IPS-NIHi11 (cell line): Measurements from ENCODE around the gene HTRA2.
A peak's percentile ranks its signal among the peaks of the same experiment; 100 is the strongest.
"Not testable (repeated sequence)": the region's sequence is repeated elsewhere in the genome, so short reads cannot be mapped to it uniquely, and the experiment has no call there.

Source experiments
- DNase-seq: peaks from one replicate; pipeline ENCODE4 v3.0.0; 2012; ENCODE audit warnings: mixed read lengths, low spot score

Gene HTRA2

GRCh38 chr2:74542978-74543377 is 13.2 kb downstream of the HTRA2 start:
- no peak for DNase-seq

DNA sequence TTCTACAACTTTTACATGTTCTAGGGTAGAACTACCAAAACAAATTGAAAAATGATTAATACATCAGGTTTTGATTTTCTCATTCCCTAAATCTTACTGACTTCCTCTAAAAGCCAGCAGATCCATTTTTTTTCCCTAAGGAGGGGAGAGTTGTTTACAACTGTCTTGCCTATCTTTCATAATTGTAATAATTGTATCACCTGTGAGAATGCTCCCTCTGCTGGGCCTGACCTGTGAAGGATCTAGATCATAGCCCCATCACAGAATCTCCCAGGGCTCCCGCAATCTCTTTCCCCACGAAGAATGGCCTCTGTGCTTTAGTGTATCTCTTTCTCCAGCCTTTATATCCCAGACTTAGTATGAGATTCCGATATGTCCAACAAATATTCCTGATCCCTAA is 14.9 kb downstream of the HTRA2 start:
- no peak for DNase-seq

DNA sequence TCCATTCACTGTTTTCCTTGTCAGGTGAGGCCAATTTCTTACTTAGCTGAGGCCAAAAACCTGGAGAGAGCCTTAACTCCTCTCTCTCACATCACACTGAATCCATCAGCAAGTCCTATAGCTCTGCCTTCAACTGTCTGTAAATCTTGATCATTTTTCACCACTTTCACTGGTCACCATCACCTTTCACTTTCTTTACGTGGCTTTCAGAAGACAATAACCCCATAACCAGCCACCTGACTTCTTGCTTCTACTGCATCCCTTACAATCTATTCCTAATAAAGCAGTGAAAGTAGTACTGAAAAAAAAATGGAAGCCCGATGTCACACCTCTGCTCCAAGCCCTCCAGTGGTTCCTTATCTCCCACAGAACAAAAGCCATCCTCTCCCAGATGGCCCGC is 16.3 kb downstream of the HTRA2 start:
- DNase-seq, result no peak

DNA sequence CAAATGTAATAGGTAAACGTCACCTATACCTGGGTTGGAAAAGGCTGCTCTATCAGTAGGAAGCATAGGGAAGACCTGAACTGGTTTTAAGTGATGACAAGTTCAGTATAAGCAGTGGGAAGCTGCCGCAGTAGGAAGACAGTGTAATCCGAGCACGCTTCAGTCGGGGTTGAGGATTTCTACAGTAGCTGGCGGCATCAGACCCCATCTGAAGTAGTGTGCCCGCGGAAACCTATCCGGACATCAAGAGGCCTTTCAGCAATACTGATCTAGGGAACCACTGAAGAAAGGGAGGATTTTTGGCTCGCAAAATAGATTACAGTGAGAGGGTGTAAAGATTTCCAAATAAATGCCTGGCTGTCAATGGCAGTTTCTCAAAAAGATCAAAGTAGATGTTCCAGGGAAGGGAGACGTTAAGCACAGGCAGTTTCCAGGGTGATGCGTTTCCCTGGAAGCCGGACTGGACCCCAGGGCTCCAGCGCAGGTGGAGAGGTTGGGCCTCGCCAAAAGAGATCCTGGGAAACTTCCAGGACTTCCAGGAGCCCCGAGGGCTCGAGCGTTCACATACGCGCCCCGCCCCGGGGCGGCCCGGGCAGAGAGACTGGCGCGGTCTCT is 18.7 kb downstream of the HTRA2 start:
- no peak for DNase-seq

DNA sequence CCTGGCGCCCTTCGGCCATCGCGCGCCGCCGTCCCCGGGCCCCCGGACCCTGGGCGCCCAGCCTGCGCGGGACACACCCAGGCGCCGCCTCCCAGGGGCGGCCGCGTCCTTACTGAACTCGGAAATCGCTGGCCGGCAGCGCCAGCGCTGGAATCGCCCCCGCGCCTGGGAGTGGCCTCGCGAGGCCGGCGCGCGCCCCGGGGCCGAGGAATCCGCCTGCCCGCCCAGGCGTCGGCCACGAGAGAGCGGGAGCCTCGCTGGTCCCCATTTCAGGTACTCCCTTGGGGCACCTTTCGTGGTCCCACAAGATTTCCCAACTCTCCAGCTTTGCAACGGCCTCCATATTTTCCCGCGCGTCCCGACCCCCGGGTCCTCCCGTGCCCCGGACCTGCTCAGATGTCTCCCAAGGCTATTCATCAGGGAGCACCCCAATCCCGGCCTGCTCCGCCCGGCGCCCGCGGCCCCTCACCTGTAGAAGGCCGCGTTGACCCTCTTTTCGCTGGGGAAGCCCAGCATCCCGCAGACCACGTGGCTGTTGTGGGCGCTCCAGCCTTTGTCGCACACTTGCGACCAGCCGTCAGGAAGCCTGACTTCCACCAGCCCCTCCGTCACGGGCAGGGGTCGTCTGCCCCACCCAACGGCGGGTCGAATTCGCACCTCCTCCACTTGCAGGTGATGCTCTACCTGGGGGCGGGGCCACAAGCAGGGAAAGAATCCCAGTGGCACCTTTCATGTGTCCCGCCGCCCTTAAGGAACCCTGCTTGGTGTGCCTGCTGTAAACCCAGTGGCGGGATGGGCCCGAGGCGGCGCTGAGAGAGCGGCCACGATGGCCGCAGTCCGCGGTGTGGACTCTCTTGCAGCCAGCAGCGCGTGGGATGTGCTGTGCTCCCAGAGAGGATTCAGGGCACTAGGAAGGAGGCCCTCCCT is 19.4 kb downstream of the HTRA2 start:
- DNase-seq, result peak; percentile 84

DNA sequence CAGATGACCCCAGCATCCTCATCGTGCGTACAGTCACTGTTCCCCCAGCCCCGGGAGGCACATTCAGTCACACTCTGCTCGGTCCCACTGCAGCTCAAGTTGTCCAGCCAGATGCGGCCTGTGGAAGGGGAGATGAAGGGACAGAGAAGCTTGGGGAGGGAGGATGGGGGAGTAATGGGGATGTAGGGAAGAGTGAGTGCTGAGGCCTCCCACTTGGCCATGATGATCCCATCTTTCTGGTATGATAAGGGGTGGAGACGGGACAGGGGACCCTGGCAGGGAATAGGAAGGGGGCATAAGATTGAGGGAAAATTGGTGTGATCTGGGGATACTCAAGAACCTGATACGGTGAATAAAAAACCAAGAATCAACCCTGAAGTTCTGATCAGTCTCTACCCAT is 20.5 kb downstream of the HTRA2 start:
- no peak for DNase-seq

GRCh38 chr2:74551530-74551929 is 21.8 kb downstream of the HTRA2 start:
- no peak for DNase-seq

- no peak for DNase-seq
Observed at GRCh38 chr2:74551942-74552913, 22.5 kb downstream of the HTRA2 start.

DNA sequence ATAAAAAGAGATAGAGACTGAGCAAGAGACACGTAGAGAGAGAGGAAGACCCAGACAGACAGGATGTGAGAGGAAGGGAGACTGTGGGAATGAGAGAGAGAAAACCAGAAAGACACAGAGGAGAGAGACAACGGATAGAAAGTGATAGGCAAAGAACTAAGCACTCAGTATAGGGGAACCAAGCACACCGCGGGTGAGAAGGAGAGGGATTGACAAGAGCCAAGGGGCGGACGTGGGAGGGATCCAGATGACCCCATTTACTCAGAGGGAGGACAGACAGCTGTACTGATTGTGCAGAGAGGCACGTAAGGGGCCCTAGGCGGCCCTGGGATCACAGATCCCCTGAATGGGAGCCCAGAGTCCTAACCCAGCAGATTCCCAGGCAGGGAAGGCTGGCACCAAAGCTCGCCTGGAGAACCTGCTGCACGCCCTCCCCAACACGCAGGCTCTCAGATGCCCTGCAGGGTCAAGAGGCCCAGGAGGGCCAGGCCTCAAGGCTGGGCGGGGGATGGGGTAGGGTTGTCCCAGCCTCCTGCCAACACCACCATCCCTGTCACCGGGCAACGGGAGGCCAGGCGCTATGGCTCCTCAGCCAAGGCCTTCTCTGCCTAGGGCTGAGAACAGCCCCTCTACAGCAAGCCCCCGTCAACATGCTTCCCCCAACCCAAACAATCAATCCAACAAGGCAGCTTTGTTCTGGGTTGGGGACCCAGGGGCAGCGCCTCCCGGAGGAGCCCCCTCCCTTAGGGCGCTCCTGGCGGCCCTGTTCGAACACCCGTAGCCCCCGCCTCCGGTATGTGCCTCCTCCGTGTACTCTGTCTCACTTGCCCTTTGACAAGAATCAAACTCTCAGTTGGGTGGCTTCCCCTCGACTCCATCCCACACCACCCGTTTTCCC is 23.4 kb downstream of the HTRA2 start:
- no peak for DNase-seq

DNA sequence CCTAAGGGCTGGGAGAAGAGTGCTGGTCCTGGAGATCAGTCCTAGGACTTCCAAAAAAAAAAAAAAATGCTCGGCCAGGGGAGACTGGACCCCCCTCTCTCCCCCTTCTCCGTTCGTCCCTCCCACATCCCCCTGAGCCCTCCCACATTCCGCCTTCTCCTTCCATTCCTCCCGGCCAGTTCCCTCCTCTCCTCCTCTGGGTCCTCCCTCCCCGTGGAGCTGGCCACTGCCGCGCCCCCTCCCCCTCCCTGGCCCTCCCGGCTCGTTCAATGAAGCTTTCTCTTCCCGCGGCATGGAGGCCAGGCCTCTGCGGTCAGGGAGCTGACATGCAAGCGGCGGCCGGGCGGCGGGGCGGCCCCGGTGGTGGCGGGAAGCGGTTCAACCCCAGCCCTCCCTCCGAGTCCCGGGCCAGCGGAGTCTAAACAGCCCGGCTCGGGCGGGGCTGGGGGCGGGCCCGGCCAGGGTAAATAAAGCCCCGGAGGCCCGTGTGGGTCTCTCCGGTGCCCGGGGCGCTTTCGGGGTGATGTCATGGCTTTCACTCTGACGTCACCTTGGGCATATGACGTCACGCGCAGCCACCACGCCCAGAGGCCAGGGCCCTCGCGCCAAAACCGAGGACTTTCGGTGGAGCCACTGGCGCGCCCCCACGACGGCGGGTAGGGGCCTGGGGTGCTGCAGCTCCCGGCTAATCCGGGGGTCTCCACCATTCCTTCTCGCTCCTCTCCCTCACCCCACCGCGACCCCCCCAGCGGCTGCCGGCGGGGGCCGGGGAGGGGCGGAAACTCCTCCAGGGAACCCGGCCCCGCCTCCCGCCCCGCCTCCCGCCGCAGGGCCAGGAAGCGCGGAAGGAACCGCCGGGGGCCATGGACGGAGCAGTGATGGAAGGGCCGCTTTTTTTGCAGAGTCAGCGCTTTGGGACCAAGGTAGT is 24.4 kb downstream of the HTRA2 start, which contains the start of the genes DOK1 and LOXL3:
Gene DOK1 (plus strand): TSS at position 829 of the 928 bp plus-strand sequence. CDS start 35 bp downstream, at position 864.
Gene LOXL3 (minus strand): TSS at position 51 of the 928 bp plus-strand sequence. CDS start 1,308 bp downstream, outside the sequence.
- peak; percentile 90 for DNase-seq

GRCh38 chr2:74554820-74555531 is 25.2 kb downstream of the HTRA2 start:
- DNase-seq, result peak; percentile 75

- no peak for DNase-seq
Observed at GRCh38 chr2:74555610-74556103, 25.9 kb downstream of the HTRA2 start.

DNA sequence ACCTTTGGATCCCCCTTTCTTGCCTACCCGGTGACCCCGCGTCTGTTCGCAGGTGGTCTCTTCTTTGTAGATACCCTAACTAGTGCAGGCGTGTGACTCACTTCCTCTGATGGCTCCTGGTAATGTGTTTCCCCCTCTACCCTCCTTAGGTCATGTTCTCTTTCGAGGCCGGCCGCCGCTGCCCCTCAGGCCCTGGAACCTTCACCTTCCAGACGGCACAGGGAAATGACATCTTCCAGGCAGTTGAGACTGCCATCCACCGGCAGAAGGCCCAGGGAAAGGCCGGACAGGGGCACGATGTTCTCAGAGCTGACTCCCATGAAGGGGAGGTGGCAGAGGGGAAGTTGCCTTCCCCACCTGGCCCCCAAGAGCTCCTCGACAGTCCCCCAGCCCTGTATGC is 26.4 kb downstream of the HTRA2 start:
- no peak for DNase-seq

DNA sequence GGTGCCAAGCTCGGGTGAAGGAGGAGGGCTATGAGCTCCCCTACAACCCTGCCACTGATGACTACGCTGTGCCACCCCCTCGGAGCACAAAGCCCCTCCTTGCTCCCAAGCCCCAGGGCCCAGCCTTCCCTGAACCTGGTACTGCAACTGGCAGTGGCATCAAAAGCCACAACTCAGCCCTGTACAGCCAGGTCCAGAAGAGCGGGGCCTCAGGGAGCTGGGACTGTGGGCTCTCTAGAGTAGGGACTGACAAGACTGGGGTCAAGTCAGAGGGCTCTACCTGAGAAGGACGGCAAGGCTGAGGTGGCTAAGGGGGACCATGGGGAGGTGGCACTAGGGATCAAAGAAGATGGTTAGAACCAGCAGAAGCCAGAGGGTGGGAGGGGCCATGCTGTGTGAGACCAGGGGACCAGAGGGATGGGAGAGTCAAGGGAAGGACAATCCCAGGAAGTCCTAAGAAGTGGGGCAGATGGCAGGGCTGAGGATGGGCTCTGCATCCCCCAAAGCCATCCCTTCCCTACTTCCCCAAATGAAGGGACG is 27.2 kb downstream of the HTRA2 start:
- DNase-seq, result no peak

DNA sequence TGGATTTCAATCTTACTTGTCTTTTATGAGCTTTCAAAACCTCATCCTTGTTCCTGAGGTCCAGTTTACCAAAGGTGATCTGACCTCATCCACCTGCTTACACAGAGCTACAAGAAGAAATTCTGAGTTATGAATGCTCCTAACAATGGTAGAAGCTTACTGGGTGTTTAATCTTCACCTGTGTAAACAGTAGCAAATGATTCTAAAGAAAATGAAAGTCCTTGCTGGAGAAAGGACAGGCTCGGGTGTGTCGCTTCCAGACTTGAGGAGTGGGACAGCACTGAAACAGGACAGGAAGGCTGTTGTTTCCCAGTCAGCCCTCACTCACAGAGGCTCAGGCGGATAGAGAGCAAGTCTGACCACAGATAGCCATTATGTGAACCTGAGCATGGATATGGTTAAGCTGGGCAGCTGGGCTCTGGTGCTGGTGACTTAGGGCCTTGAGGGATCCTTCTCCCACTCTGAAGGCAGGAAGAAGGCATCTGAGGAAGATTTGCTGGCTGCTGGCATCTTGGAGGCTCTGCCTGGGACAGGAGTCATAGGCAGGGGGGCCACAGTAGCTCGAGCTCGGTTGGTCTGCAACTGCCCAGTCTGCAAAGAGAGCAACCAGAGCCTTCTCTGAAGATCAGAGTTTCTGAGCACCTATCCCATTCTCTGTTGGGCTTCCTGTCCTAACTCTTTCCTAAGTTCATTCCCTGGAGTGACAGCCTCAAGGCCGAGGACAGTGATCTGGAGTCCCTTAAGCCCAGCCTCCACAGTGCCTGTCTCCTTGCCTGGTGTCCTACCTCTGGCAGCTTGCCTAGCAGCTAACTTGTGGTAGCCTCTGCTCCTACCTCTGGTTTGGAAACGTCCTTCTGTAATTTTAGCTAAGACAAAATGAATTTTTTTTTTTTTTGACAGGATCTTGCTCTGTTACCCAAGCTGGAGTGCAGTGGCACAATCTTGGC is 28.8 kb downstream of the HTRA2 start:
- no peak for DNase-seq

- DNase-seq, result no peak
Observed at GRCh38 chr2:74559912-74560311, 30.2 kb downstream of the HTRA2 start.

DNA sequence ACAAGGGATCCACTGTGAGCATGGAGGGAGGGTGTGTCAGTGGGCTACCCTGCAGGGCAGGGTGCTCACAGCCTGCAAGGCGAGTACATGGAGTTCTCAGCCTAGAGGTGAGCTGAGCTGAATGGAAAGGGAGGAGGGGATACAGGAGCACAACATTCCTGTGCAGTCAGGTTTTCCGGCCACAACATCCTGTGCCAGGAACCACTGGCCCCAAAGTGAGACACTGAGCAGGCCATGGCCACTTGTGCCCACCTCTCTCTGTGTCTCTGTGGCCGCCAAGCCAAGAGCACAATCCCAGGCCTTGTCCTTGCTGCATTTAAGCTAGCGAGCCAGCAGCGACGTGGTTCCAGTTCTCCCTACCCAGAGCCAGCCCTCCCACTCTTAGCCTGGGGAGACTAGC is 30.9 kb downstream of the HTRA2 start:
- DNase-seq, result no peak

- DNase-seq, result not testable (repeated sequence)
Observed at GRCh38 chr2:74561022-74561421, 31.3 kb downstream of the HTRA2 start.
